ENCODE results near the gene ACTMAP. TPM values are rescaled to one million over a fixed set of nuclear protein-coding genes. Genes with fewer than 3 reads are reported as not detected.

The ACTMAP gene
- total and polyA plus RNA-seq, 2 of the 13 experiments (the other 11 are each of a cell fraction or from before 2014, with no cell fraction given) = 2.2 to 7.9 TPM

- TF ChIP-seq ZNF841 (CRISPR knock-in tag; IDR thresholded peaks at IDR 0.05; ENCODE audit: borderline replicate concordance) (no peak), TCF7L2 (IDR thresholded peaks at IDR 0.05; ENCODE audit: low read depth, low read length) (no peak), NR2C2 (CRISPR knock-in tag; IDR thresholded peaks at IDR 0.05; ENCODE audit: borderline replicate concordance) (peak; percentile 48; the same call in 1 of the 2 replicates), STAT5B (CRISPR knock-in tag; IDR thresholded peaks at IDR 0.05) (no peak), HNF4A (CRISPR knock-in tag; IDR thresholded peaks at IDR 0.05) (peak; percentile 95), SMARCC2 (IDR thresholded peaks at IDR 0.05) (no peak), ZNF740 (CRISPR knock-in tag; IDR thresholded peaks at IDR 0.05) (no peak), FOXC1 (CRISPR knock-in tag; IDR thresholded peaks at IDR 0.05; ENCODE audit: borderline replicate concordance) (peak; percentile 51; the same call in 1 of the 2 replicates), PCBP1 (IDR thresholded peaks at IDR 0.05; ENCODE audit: borderline replicate concordance, low read depth, low read length) (0 out of 2 replicates have a peak, but pooled peaks have one; percentile 72), USF2 (IDR thresholded peaks at IDR 0.05; ENCODE audit: low read depth, low read length) (peak; percentile 81), USF2 (CRISPR knock-in tag; IDR thresholded peaks at IDR 0.05; ENCODE audit: borderline replicate concordance) (peak; percentile 83; the same call in 1 of the 2 replicates), ATF5 (CRISPR knock-in tag; IDR thresholded peaks at IDR 0.05; ENCODE audit: low read depth) (no peak), ASH2L (IDR thresholded peaks at IDR 0.05; ENCODE audit: insufficient read length, low read depth, low read length) (peak; percentile 61), EP300 (IDR thresholded peaks at IDR 0.05; ENCODE audit: low read depth in 2 of 2, low read length in 2 of 2) (peak in 1 of 2 experiments; percentile 63; a peak in 1 of 4 replicates), EP300 (CRISPR knock-in tag; IDR thresholded peaks at IDR 0.05; ENCODE audit: borderline replicate concordance) (no peak), SP1 (IDR thresholded peaks at IDR 0.05) (no peak), SP1 (CRISPR knock-in tag; IDR thresholded peaks at IDR 0.05) (no peak), MIER3 (CRISPR knock-in tag; IDR thresholded peaks at IDR 0.05; ENCODE audit: borderline replicate concordance) (no peak; the same call in 1 of the 2 replicates), TP53 (CRISPR knock-in tag; conservative IDR thresholded peaks at IDR 0.05) (no peak), ATF3 (CRISPR knock-in tag; IDR thresholded peaks at IDR 0.05) (no peak), ZBTB21 (CRISPR knock-in tag; IDR thresholded peaks at IDR 0.05) (no peak), ZBTB14 (CRISPR knock-in tag; IDR thresholded peaks at IDR 0.05) (no peak), POGZ (CRISPR knock-in tag; IDR thresholded peaks at IDR 0.05) (peak; percentile 40; the same call in 1 of the 2 replicates), GMEB1 (CRISPR knock-in tag; IDR thresholded peaks at IDR 0.05; ENCODE audit: borderline replicate concordance) (no peak; the same call in 1 of the 2 replicates), NFE2 (CRISPR knock-in tag; IDR thresholded peaks at IDR 0.05) (no peak)
Observed at GRCh38 chr19:40718774-40719391, 31.4 kb downstream of the ACTMAP start (continued).
